Mesendoderm (in vitro differentiated cells): ENCODE results near the gene ZNRF3.
A peak's percentile ranks its signal among the peaks of the same experiment; 100 is the strongest.
"Not testable (repeated sequence)": the region's sequence is repeated elsewhere in the genome, so short reads cannot be mapped to it uniquely, and the experiment has no call there.

ENCODE experiments used
- DNase-seq: peaks from one replicate; pipeline ENCODE4 v3.0.0; 2013
- H2AK5ac ChIP-seq: 2 replicates; pipeline ENCODE4 v1.6.1; 2013; ENCODE audit warnings: low read length, inconsistent platforms
- H2BK120ac ChIP-seq: 2 replicates; pipeline ENCODE4 v1.6.1; 2013; ENCODE audit warnings: low read depth, mild to moderate bottlenecking, low read length, moderate library complexity, mixed read lengths
- H2BK15ac ChIP-seq: replicated peaks from 2 replicates; pipeline ENCODE4 v1.6.1; 2013; ENCODE audit warnings: low read depth, mild to moderate bottlenecking, moderate library complexity
- H2BK5ac ChIP-seq: 2 replicates; pipeline ENCODE4 v1.6.1; 2013; ENCODE audit warnings: low read length, inconsistent platforms
- H3K18ac ChIP-seq: 2 replicates; pipeline ENCODE4 v1.6.1; 2013; ENCODE audit warnings: mild to moderate bottlenecking, low read length, mixed read lengths
- H3K23ac ChIP-seq: one replicate; pipeline ENCODE4 v1.6.1; 2013; ENCODE audit warnings: low read length
- H3K27ac ChIP-seq: 2 replicates; pipeline ENCODE4 v1.5.1; 2013; ENCODE audit warnings: low read depth, mild to moderate bottlenecking, inconsistent platforms, low read length, moderate library complexity
- H3K27me3 ChIP-seq: 2 replicates; pipeline ENCODE4 v1.6.1; 2013; ENCODE audit warnings: low read length, control low read depth, mild to moderate bottlenecking, inconsistent platforms; ENCODE audit not compliant: insufficient read depth, poor library complexity
- H3K36me3 ChIP-seq: 2 replicates; pipeline ENCODE4 v1.6.1; 2013; ENCODE audit warnings: low read length, inconsistent platforms; ENCODE audit not compliant: control insufficient read depth, insufficient read depth
- H3K4ac ChIP-seq: one replicate; pipeline ENCODE4 v1.6.1; 2013; ENCODE audit warnings: low read depth, mild to moderate bottlenecking, low read length, moderate library complexity
- H3K4me1 ChIP-seq: 2 replicates; pipeline ENCODE4 v1.6.1; 2013; ENCODE audit warnings: low read depth, low read length, inconsistent platforms; ENCODE audit not compliant: control insufficient read depth
- H3K4me2 ChIP-seq: 2 replicates; pipeline ENCODE4 v1.6.1; 2013; ENCODE audit warnings: low read length
- H3K4me3 ChIP-seq: 2 replicates; pipeline ENCODE4 v1.5.1; 2013; ENCODE audit warnings: mild to moderate bottlenecking, low read length
- H3K56ac ChIP-seq: one replicate; pipeline ENCODE4 v1.6.1; 2013; ENCODE audit warnings: low read length
- H3K79me1 ChIP-seq: 2 replicates; pipeline ENCODE4 v1.6.1; 2013; ENCODE audit warnings: low read length, inconsistent platforms
- H3K79me2 ChIP-seq: 2 replicates; pipeline ENCODE4 v1.6.1; 2013; ENCODE audit warnings: mild to moderate bottlenecking, low read length; ENCODE audit not compliant: control insufficient read depth, insufficient read depth
- H3K9ac ChIP-seq: 2 replicates; pipeline ENCODE4 v1.6.1; 2013; ENCODE audit warnings: low read length, inconsistent platforms
- H4K5ac ChIP-seq: one replicate; pipeline ENCODE4 v1.6.1; 2013; ENCODE audit warnings: low read length
- H4K8ac ChIP-seq: one replicate; pipeline ENCODE4 v1.6.1; 2013; ENCODE audit warnings: low read depth, mild to moderate bottlenecking, control low read depth, low read length, moderate library complexity
- WGBS: extraction: QIAGEN DNeasy Blood & Tissue Kit; methylation state at CpG from one replicate; pipeline ENCODE4 v1.1.7; 2013; ENCODE audit warnings: low lambda C conversion rate, missing lambda C conversion rate; ENCODE audit not compliant: insufficient coverage; ENCODE audit errors: extremely low coverage; 5-methylcytosine and 5-hydroxymethylcytosine counted together

ZNRF3 gene

DNA sequence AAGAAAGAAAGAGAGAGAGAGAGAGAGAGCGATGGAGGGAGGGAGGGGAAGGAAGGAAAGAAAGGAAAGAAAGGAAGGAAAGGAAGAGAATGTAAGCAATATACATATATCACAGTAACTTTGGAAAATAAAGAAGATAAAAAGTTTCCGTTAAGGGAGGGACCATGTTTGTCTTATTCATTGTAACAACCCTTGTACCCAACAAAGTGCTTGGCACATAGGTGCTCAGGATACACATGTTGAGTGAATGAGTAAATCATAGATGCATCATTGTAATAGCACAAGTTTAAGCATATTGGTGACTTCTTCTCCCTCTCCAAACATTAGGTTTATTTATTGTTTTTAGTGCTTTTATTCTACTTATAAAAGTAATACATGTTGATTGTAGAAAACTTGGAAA is 39.7 kb upstream of the ZNRF3 start:
- H3K18ac ChIP-seq: no peak overlapping the region
- H3K9ac ChIP-seq: no peak overlapping the region
- H3K79me1 ChIP-seq: no peaks in the 10 kb centered on the region
- no peak overlapping the region for H4K8ac ChIP-seq
- H3K4me3 ChIP-seq: no peak overlapping the region
- no peak overlapping the region for H3K56ac ChIP-seq
- H2BK5ac ChIP-seq: no peak overlapping the region
- H3K27ac ChIP-seq: no peak overlapping the region
- H2AK5ac ChIP-seq: no peak overlapping the region
- H4K5ac ChIP-seq: no peak overlapping the region
- H2BK15ac ChIP-seq: no peak overlapping the region
- no peaks in the 10 kb centered on the region for H3K79me2 ChIP-seq
- WGBS: no CpG with 5 or more reads among the region's 2 CpGs
- DNase-seq: no peak
- no peak overlapping the region for H2BK120ac ChIP-seq
- H3K4me1 ChIP-seq: no peaks in the 10 kb centered on the region
- no peak overlapping the region for H3K23ac ChIP-seq
- no peak overlapping the region for H3K4me2 ChIP-seq
- no peaks in the 10 kb centered on the region for H3K27me3 ChIP-seq
- H3K4ac ChIP-seq: no peak overlapping the region
- no peaks in the 10 kb centered on the region for H3K36me3 ChIP-seq

DNA sequence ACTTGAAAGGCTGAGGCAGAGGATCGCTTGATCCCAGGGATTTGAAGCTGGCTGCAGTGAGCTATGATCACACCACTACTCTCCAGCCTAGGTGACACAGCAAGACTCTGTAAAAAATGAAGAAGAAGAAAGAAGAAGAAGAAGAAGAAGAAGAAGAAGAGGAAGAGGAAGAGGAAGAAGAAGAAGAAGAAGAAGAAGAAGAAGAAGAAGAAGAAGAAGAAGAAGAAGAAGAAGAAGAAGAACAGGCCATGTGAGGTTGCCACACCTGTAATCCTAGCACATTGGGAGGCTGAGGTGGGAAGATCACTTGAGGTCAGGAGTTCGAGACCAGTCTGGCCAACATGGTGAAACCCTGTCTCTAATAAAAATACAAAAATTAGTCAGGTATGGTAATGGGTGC is 39.1 kb upstream of the ZNRF3 start:
- H2BK5ac ChIP-seq, H4K5ac ChIP-seq, H3K4me2 ChIP-seq, H3K27ac ChIP-seq, H4K8ac ChIP-seq, H3K79me1 ChIP-seq, H3K4ac ChIP-seq, H3K9ac ChIP-seq, H3K4me1 ChIP-seq, H3K4me3 ChIP-seq, H2BK15ac ChIP-seq, H3K18ac ChIP-seq, H2BK120ac ChIP-seq, H3K79me2 ChIP-seq, H2AK5ac ChIP-seq, H3K36me3 ChIP-seq, H3K23ac ChIP-seq, H3K27me3 ChIP-seq, DNase-seq, H3K56ac ChIP-seq: not testable (repeated sequence)
- WGBS: no CpG with 5 or more reads among the region's 2 CpGs

DNA sequence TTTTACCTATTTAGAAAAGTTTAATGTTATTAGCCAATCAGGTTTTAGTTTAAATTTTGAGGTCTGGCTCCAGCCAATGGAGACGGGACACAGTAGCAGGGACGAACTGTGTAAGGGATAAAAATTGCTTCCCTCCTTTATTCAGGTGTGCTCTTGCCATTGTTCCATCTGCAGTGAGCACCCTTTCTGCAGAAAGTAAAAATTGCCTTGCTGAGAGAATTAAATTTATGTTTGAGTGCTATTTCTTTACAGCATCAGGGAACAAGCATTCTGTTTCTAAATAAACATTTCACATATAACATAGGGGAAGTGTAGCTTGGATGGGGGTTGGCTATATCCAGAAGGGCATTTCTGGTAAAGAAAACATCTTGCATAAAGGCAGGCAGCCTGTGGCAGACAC is 36.4 kb upstream of the ZNRF3 start:
- H3K4me2 ChIP-seq: no peak overlapping the region
- H4K5ac ChIP-seq: no peak overlapping the region
- no peak overlapping the region for H3K4ac ChIP-seq
- H3K18ac ChIP-seq: no peak overlapping the region
- no CpG with 5 or more reads among the region's 2 CpGs for WGBS
- no peaks in the 10 kb centered on the region for H3K79me1 ChIP-seq
- H3K36me3 ChIP-seq: no peaks in the 10 kb centered on the region
- no peak overlapping the region for H2AK5ac ChIP-seq
- no peaks in the 10 kb centered on the region for H3K4me1 ChIP-seq
- H3K79me2 ChIP-seq: no peaks in the 10 kb centered on the region
- no peak overlapping the region for H3K56ac ChIP-seq
- H2BK15ac ChIP-seq: no peak overlapping the region
- H3K27ac ChIP-seq: no peak overlapping the region
- H2BK120ac ChIP-seq: no peak overlapping the region
- no peak overlapping the region for H3K9ac ChIP-seq
- DNase-seq: no peak
- no peak overlapping the region for H3K23ac ChIP-seq
- no peaks in the 10 kb centered on the region for H3K27me3 ChIP-seq
- no peak overlapping the region for H2BK5ac ChIP-seq
- no peak overlapping the region for H4K8ac ChIP-seq
- no peak overlapping the region for H3K4me3 ChIP-seq

DNA sequence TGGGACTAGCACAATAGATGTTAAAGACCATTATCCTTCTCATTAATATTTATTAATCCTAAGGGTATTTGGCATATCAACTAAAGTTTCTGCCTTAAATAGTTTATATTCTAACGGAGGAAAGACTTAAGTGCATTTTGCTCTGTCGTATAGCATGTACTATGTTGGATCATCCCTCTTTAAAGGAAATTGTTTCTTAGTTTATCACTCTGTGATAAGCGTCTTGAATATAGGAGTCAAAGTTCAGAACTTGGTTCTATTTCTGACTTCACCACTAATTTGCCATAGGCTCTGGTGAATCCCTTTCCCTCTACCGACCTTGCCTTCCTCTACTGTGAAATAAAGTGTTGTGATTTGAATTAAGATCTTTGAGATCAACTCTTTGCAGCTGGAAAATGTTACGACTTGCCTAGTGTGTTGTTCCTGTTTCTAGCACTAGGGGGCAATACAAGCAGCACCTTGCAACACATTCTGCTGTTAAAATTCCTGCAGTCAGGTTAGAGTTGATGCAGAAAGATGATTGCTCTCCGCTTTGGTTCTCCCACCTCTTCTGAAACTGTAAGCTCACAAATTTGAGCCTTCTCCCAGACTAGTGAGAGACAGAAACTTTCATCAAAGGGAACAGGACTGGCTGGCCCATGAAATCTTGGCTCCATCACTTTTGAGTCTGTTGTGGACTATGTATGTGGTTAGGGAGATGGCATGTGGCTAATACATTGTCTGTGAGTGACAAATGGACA is 27.8 kb upstream of the ZNRF3 start:
- Histone ChIP-seq H3K36me3 (no peaks in the 10 kb centered on the region), H3K4ac (no peak overlapping the region), H3K4me3 (no peak overlapping the region), H4K5ac (no peak overlapping the region), H4K8ac (no peak overlapping the region), H3K9ac (no peak overlapping the region), H3K79me1 (no peaks in the 10 kb centered on the region), H2BK5ac (no peak overlapping the region), H3K56ac (no peak overlapping the region), H3K18ac (no peak overlapping the region), H2AK5ac (no peak overlapping the region), H3K4me2 (no peak overlapping the region), H2BK120ac (no peak overlapping the region), H3K23ac (no peak overlapping the region), H3K79me2 (no peaks in the 10 kb centered on the region), H2BK15ac (no peak overlapping the region), H3K27ac (no peak overlapping the region), H3K4me1 (no peaks in the 10 kb centered on the region), H3K27me3 (no peaks in the 10 kb centered on the region)
- peak; percentile 81 for DNase-seq
- no CpG with 5 or more reads among the region's 6 CpGs for WGBS

DNA sequence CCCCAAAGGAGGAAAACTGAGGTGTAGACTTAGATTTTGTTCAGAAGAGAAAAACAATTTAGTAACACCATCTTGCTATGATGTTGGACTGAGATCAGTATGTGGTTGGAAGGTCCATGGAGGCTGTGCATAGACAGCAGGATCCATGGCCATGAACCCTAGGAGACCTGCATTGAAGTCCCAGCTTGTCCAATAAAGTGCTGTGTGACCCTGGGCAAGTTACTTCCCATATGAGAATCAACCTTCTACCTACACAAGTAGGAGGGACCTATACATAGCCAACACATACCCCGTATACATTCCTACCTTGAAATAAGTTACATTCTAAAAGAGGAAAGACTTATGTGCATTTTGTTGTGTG is 27.3 kb upstream of the ZNRF3 start:
- Histone ChIP-seq H3K56ac (no peak overlapping the region), H3K4ac (no peak overlapping the region), H4K8ac (no peak overlapping the region), H3K9ac (no peak overlapping the region), H3K18ac (no peak overlapping the region), H3K79me1 (no peaks in the 10 kb centered on the region), H3K4me3 (no peak overlapping the region), H3K27ac (no peak overlapping the region), H3K36me3 (no peaks in the 10 kb centered on the region), H2BK120ac (no peak overlapping the region), H3K27me3 (no peaks in the 10 kb centered on the region), H2AK5ac (no peak overlapping the region), H2BK5ac (no peak overlapping the region), H3K79me2 (no peaks in the 10 kb centered on the region), H4K5ac (no peak overlapping the region), H3K4me2 (no peak overlapping the region), H3K23ac (no peak overlapping the region), H3K4me1 (no peaks in the 10 kb centered on the region), H2BK15ac (no peak overlapping the region)
- WGBS: no CpG with 5 or more reads among the region's 1 CpG
- no peak for DNase-seq

DNA sequence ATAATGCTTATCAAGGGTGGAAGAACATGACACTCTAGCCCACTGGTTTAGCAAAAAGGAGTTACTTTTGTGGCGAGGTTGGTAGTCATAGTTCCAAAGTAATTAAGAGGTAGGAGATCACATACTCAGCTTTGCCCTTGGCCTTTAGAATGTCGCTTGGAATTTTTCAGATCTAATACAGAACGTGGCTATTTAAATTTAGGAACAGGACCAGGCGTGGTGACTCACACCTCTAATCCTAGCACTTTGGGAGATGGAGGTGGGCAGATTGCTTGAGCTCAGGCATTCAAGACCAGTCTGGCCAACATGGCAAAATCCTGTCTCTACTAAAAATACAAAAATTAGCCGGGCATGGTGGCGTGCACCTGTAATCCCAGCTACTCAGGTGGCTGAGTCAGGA is 26.1 kb upstream of the ZNRF3 start:
- H3K4me1 ChIP-seq: no peaks in the 10 kb centered on the region
- H4K5ac ChIP-seq: no peak overlapping the region
- no peaks in the 10 kb centered on the region for H3K36me3 ChIP-seq
- H2BK15ac ChIP-seq: no peak overlapping the region
- H2BK120ac ChIP-seq: no peak overlapping the region
- no peak overlapping the region for H2BK5ac ChIP-seq
- no peak overlapping the region for H3K4me3 ChIP-seq
- no peak overlapping the region for H3K4ac ChIP-seq
- no peak overlapping the region for H3K27ac ChIP-seq
- H3K23ac ChIP-seq: no peak overlapping the region
- H3K9ac ChIP-seq: no peak overlapping the region
- WGBS: no CpG with 5 or more reads among the region's 6 CpGs
- H4K8ac ChIP-seq: no peak overlapping the region
- H2AK5ac ChIP-seq: no peak overlapping the region
- no peaks in the 10 kb centered on the region for H3K79me1 ChIP-seq
- DNase-seq: peak; percentile 18
- H3K79me2 ChIP-seq: no peaks in the 10 kb centered on the region
- H3K18ac ChIP-seq: no peak overlapping the region
- H3K27me3 ChIP-seq: no peaks in the 10 kb centered on the region
- no peak overlapping the region for H3K4me2 ChIP-seq
- H3K56ac ChIP-seq: no peak overlapping the region
